ENCODE measurements around the gene CDCA7L. TPM values are rescaled to one million over a fixed set of nuclear protein-coding genes. Genes with fewer than 3 reads are reported as not detected.

The CDCA7L gene
- total and polyA plus RNA-seq, 2 of the 13 experiments (the other 11 are each of a cell fraction or from before 2014, with no cell fraction given): 2.7 to 4.2 TPM

DNA sequence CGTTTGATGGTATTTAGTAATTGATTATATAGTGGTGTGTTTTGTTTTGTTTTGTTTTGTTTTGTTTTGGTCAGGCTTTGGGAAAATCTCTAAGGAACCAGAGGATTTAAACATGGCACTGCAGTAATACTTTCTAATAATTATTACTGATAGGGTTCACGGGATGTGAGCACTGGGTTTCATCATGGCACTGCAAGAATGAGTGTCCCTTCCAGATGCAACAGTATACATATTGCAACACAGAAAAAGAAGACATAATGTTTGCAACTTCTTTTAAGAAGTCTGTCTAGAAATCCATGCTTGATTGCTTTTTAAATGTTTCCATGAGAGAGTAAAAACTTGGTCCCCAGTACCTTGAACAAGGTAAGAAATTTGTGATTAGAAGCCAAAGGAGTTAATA lies 2.2 kb upstream of the CDCA7L start (continued):
- no peak for TF ChIP-seq HMG20B (CRISPR knock-in tag; conservative IDR thresholded peaks at IDR 0.05)
- TF ChIP-seq, protein P1, sequence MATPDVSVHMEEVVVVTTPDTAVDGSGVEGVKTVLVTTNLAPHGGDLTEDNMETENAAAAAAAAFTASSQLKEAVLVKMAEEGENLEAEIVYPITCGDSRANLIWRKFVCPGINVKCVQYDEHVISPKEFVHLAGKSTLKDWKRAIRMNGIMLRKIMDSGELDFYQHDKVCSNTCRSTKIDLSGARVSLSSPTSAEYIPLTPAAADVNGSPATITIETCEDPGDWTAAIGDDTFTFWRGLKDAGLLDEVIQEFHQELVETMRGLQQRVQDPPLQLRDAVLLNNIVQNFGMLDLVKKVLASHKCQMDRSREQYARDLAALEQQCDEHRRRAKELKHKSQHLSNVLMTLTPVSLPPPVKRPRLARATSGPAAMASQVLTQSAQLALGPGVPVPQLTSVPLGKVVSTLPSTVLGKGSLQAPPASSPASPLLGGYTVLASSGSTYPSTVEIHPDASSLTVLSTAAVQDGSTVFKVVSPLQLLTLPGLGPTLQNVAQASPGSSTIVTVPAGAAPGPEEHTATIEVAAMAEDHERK (CRISPR knock-in tag; IDR thresholded peaks at IDR 0.05; ENCODE audit: low read depth): no peak
- TF ChIP-seq LCORL (IDR thresholded peaks at IDR 0.05): no peak
- TF ChIP-seq LCORL (CRISPR knock-in tag; IDR thresholded peaks at IDR 0.05): no peak

DNA sequence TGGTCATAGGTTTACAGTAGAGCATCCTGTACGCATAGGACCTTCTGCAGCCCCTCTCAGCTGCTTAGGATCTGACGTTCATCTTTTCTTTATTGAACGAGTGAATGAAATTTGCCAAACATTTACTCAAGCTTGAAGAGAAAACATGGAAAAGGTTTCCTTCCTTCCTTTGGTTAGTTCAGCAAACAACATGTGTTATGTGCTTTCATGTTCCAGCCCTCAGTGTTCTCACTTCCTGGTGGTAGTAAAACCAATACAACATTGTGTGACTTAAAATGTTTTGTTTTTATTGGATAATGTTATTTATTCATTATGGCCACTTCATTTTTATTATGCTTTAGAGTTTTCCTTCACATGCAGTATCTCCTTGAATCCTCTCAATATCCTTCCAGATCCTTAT lies 1.4 kb upstream of the CDCA7L start:
- Histone ChIP-seq H3K27ac (ENCODE audit: extremely low read length, insufficient read depth, low read length) (no peak overlapping the region), H3K36me3 (replicated peaks in 1 of 2; ENCODE audit: control insufficient read depth in 1 of 2, insufficient read depth in 2 of 2, low read length in 2 of 2) (no peaks in the 10 kb centered on the region), H2AFZ (ENCODE audit: low read length) (no peak overlapping the region), H3K4me2 (ENCODE audit: low read depth, low read length) (no peak overlapping the region), H3K79me2 (ENCODE audit: insufficient read depth, low read length) (no peaks in the 10 kb centered on the region), H3K9me3 (ENCODE audit: low read length) (no peaks in the 10 kb centered on the region), H3K4me3 (replicated peaks in 1 of 3; ENCODE audit: insufficient read depth in 1 of 3, low read depth in 2 of 3, low read length in 3 of 3) (no peak overlapping the region), H3K9ac (ENCODE audit: insufficient read depth, low read depth, low read length) (no peak overlapping the region), H3K27me3 (ENCODE audit: control insufficient read depth in 1 of 2, insufficient read depth in 2 of 2, low read length in 2 of 2) (peaks cover 0 to 7% of the 10 kb centered on the region in 2 experiments; a peak in 2 of 5 replicates), H3K4me1 (ENCODE audit: insufficient read depth, low read length) (no peaks in the 10 kb centered on the region), H4K20me1 (ENCODE audit: insufficient read depth, low read length) (no peaks in the 10 kb centered on the region)
- in situ Hi-C loops (cut with HindIII; ENCODE audit: extremely low pct_ligation_motif_present, low pct_unique_long_range_greater_than_20kb): no loop called here
- FAIRE-seq (no peak), DNase-seq (ENCODE audit: low spot score) (no peak), ATAC-seq (no peak)
- intact Hi-C loops (cut with micrococcal nuclease; ENCODE audit: unreplicated experiment): no loop called here
- BruUV-seq (replicated peaks): no TSS peak
- POLR2A ChIA-PET: no interaction called here
- WGBS (ENCODE audit: low lambda C conversion rate): 43% methylated on average over 3 of the region's 3 CpGs
- TF ChIP-seq MLLT10 (CRISPR knock-in tag; IDR thresholded peaks at IDR 0.05) (no peak), ZNF264 (CRISPR knock-in tag; IDR thresholded peaks at IDR 0.05) (no peak), FOXO1 (CRISPR knock-in tag; IDR thresholded peaks at IDR 0.05) (no peak), SIX4 (CRISPR knock-in tag; IDR thresholded peaks at IDR 0.05) (no peak), RAD51 (IDR thresholded peaks at IDR 0.05; ENCODE audit: borderline replicate concordance) (no peak), ZNF350 (CRISPR knock-in tag; IDR thresholded peaks at IDR 0.05; ENCODE audit: borderline replicate concordance, low read depth) (no peak), CHD2 (IDR thresholded peaks at IDR 0.05; ENCODE audit: low read depth, low read length) (no peak), SALL2 (CRISPR knock-in tag; IDR thresholded peaks at IDR 0.05) (no peak), ESRRA (CRISPR knock-in tag; IDR thresholded peaks at IDR 0.05; ENCODE audit: low read depth) (no peak), U2AF2 (IDR thresholded peaks at IDR 0.05; ENCODE audit: low read depth, low read length) (no peak)
- TF ChIP-seq, protein P2, sequence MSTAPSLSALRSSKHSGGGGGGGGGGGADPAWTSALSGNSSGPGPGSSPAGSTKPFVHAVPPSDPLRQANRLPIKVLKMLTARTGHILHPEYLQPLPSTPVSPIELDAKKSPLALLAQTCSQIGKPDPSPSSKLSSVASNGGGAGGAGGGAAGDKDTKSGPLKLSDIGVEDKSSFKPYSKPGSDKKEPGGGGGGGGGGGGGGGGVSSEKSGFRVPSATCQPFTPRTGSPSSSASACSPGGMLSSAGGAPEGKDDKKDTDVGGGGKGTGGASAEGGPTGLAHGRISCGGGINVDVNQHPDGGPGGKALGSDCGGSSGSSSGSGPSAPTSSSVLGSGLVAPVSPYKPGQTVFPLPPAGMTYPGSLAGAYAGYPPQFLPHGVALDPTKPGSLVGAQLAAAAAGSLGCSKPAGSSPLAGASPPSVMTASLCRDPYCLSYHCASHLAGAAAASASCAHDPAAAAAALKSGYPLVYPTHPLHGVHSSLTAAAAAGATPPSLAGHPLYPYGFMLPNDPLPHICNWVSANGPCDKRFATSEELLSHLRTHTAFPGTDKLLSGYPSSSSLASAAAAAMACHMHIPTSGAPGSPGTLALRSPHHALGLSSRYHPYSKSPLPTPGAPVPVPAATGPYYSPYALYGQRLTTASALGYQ (CRISPR knock-in tag; IDR thresholded peaks at IDR 0.05): no peak
- TF ChIP-seq, protein P3, sequence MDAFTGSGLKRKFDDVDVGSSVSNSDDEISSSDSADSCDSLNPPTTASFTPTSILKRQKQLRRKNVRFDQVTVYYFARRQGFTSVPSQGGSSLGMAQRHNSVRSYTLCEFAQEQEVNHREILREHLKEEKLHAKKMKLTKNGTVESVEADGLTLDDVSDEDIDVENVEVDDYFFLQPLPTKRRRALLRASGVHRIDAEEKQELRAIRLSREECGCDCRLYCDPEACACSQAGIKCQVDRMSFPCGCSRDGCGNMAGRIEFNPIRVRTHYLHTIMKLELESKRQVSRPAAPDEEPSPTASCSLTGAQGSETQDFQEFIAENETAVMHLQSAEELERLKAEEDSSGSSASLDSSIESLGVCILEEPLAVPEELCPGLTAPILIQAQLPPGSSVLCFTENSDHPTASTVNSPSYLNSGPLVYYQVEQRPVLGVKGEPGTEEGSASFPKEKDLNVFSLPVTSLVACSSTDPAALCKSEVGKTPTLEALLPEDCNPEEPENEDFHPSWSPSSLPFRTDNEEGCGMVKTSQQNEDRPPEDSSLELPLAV (CRISPR knock-in tag; conservative IDR thresholded peaks at IDR 0.05; ENCODE audit: low read depth): no peak
- TF ChIP-seq, protein P4, sequence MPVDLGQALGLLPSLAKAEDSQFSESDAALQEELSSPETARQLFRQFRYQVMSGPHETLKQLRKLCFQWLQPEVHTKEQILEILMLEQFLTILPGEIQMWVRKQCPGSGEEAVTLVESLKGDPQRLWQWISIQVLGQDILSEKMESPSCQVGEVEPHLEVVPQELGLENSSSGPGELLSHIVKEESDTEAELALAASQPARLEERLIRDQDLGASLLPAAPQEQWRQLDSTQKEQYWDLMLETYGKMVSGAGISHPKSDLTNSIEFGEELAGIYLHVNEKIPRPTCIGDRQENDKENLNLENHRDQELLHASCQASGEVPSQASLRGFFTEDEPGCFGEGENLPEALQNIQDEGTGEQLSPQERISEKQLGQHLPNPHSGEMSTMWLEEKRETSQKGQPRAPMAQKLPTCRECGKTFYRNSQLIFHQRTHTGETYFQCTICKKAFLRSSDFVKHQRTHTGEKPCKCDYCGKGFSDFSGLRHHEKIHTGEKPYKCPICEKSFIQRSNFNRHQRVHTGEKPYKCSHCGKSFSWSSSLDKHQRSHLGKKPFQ (CRISPR knock-in tag; IDR thresholded peaks at IDR 0.05; ENCODE audit: insufficient replicate concordance): no peak
- CTCF ChIA-PET (ENCODE audit: low intra/inter-chr PET ratio, low total read pairs): no interaction called here
